ENCODE data around the gene BEND6.

The BEND6 gene, protein sequence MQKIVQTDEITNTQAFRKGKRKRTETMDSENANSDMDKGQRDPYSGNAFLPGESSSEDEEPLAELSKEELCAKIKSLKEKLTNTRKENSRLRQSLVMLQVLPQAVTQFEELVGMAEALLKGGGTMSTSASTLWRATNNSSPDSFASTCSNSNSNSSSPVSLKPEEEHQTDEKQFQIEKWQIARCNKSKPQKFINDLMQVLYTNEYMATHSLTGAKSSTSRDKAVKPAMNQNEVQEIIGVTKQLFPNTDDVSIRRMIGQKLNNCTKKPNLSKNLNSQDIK

DNA sequence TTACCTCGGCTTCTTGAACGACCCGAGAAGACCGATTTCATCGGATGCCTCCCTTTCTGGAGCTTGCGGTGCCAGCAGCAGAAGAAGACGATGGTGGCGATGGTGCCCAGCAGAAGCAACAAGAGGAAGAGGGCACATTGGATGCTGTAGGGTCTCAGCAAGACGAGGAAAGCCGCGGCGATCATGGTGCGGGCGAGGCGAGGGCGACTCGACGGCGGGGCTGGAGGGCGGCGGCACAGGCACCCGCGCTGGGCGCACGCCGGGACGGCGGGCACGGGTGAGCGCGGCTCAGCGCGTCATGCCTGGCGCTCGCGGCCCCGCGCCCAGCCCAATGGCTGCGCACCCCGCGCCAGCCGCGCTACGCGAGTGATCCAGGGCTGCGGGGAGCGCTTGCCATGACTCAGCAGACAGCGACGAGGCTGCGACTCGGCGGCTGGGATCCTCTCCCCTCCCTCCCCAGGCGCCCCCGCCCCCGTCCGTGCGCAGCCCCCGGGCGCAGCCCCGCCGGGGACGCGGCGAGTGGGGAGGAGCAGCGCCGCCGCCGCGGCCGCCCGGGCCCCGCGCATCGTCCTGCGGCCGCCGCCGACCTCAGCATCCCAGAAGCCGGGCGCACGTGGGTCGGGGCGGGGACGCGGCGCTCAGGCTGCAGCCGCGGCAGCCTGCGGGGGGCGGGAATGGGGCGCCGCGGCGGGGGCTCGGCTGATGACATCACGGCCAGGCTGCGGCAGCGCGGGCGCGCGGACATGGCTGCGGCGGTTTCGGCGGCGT is at the start of gene BEND6:
Gene BEND6 (plus strand): TSS at position 705 of the 768 bp plus-strand sequence. CDS start 26,704 bp downstream, outside the sequence.
- DNase-seq (ENCODE audit: low read depth in 2 of 2): peak in 1 of 2 donors; percentile 38

GRCh38 chr6:56905378-56905777 is 49.5 kb upstream of the BEND6 start:
- DNase-seq (ENCODE audit: low read depth in 2 of 2): no peak

DNA sequence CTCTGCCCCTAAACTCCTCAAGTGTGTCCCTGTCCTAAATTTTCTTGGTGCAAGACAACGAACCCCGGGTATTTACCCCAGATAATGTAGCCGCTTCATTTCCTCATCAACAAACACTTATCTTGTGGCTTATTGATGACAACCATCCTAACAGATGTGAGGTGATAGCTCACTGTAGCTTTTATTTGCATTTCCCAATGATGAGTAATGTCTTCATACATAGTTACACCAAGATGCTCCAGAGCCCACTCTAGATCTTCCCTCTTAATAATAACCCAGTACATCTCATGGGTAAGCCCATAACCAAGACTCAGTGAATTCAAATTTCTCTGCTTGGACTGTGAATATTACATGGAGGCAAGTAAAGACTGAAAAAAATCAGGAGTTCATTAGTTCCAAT is 48.2 kb upstream of the BEND6 start:
- no peak for DNase-seq (ENCODE audit: low read depth in 2 of 2)

GRCh38 chr6:56909115-56909907 is 45.6 kb upstream of the BEND6 start:
- no peak for DNase-seq (ENCODE audit: low read depth in 2 of 2)

GRCh38 chr6:56911847-56912246 is 43.1 kb upstream of the BEND6 start:
- no peak for DNase-seq (ENCODE audit: low read depth in 2 of 2)

DNA sequence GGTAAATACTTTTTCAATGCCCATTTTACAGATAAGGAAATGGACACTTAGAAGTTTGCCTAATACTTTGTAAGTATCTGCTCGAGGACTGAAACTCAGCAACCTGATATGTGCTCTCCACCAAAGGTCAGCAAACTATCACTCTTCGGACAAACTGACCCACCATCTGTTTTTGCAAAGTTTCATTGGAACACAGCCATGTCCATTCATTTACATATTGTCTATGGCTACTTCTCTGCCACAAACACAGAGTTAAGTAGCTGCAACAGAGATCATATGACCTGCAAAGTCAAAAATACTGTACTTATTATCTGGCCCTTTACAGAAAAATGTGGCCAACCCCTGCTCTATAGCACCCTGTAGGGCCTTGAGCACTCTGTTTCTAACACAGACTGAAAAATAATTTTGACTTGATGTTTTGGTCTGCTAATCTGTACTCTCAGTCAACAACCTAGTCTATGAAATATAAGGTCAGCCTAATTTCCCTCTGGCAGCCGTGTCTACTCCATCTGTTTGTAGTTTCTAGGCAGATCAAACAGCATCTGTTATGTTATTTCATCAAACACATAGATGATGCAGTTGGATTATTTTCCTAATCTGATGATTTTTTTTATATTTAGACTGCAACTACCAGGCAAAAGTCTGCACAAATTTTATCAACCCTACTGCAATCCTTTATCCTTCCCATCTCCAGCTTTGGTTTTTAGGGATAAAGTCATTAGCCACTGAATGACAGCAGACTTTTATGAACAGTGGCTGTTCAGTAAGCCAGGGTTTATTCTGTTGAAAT is 41.4 kb upstream of the BEND6 start:
- DNase-seq (ENCODE audit: low read depth in 2 of 2): no peak

DNA sequence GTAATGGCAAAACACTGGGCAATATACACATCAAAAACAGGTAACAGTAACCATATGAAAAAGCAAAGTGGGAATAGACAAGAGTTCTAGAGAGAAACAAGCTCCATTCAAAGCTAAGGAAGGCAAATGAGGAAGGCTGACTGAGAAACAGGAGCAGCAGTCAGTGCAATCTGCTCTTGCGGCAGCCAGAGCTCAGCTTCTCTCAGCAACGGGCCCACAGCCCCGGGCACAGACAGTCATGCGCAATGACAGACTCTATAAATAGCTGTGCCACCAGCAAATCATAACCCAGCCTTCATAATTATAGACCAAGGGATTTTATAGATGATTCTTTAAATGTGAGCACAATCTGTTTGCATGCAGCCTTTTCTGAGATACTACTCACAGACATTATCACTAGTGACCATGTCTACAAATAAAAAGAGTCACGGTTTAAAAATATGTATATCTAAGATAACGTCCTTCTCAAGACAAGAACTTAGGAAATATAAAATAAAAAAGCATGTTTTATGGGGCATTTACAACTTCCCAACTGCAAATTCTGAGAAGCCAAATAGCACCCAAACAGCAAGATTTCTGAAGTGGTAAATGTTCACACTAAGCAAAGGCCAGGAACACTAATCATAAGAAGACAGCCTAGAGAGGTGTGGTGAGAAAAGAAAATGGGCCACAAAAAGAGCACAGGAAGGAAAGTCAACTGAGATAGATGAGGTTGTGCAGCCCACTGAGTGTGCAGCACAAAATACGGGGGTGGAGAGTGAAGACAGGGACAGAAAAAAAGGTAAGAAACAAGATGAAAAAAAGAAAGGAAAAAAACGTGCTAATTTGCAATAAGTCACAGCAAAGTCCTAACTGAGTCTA is 39.9 kb upstream of the BEND6 start:
- no peak for DNase-seq (ENCODE audit: low read depth in 2 of 2)

- DNase-seq (ENCODE audit: low read depth in 2 of 2): no peak
Measured at GRCh38 chr6:56915832-56916231, 39.1 kb upstream of the BEND6 start.

GRCh38 chr6:56916849-56917551 is 37.9 kb upstream of the BEND6 start:
- DNase-seq (ENCODE audit: low read depth in 2 of 2): no peak

- no peak for DNase-seq (ENCODE audit: low read depth in 2 of 2)
Measured at GRCh38 chr6:56922645-56923044, 32.3 kb upstream of the BEND6 start.

- no peak for DNase-seq (ENCODE audit: low read depth in 2 of 2)
Measured at GRCh38 chr6:56923565-56923964, 31.3 kb upstream of the BEND6 start.

DNA sequence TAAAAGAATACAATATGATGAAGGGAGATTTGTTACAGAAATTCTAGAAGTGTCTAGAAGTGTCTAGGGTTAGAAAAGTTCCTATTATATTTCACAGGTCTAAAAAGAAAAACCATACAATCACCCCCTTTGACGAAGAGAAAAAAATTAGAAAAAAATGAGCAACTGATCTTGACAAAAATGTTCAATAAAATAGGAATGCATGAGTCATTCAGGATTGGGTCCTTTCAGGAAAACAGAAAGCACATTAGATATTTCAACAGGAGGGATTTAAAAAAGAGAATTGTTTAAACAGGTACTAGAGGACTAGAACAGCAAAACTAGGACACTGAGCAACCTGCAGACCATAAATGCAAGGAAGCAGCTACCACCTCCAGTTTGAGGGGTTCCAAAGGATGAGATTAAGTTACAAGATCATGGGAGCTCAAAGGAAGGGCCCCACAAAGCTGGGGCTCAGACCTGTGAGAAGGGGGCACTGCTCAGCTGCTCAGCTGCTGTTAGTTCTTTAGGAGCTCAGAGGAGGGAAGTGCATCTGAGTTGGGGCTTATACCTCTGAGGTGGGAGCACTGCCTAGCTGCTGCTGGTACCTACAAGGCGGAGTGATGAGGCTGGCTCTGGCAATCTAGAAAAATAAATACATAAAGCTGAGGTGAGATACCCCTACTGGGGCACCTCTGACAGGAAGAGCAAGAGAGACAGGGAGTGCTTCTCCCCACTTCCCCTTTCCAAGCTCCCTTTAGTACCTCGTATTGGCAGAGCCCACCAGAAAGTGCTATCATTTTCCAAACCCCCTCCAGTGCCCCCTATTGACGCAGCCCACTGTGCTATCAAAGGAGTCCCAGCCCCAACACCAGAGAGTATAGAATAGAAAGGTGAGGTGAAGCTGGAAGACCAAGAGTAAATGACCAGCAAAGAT is 27.1 kb upstream of the BEND6 start:
- no peak for DNase-seq (ENCODE audit: low read depth in 2 of 2)

- DNase-seq (ENCODE audit: low read depth in 2 of 2): no peak
Measured at GRCh38 chr6:56930846-56931245, 24.1 kb upstream of the BEND6 start.

DNA sequence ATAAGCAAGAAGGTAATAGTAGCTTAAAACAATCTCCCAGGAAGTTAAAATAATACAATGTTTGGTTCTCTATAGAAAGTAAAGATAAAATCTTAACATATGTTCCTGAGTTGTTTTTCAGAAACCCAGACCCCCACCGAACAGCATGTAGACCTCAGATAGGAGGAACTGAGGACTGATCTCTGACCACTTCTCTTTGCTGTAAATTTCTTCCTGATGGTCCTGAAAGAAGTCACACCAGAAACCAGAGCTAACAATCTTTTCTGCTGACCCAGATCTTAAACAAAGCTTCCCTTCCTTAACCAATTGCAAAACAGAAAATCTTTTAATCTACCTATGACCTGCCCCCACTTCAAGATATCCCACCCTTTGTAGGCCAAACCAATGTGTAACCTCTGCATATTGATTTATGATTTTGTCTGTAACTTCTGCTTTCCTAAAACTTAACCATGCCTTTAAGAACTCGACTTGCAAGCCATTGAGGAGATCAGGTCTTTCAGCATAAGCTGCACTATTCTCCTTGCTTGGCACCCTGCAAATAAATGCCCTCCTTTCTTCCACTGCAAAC is 21.9 kb upstream of the BEND6 start:
- no peak for DNase-seq (ENCODE audit: low read depth in 2 of 2)

DNA sequence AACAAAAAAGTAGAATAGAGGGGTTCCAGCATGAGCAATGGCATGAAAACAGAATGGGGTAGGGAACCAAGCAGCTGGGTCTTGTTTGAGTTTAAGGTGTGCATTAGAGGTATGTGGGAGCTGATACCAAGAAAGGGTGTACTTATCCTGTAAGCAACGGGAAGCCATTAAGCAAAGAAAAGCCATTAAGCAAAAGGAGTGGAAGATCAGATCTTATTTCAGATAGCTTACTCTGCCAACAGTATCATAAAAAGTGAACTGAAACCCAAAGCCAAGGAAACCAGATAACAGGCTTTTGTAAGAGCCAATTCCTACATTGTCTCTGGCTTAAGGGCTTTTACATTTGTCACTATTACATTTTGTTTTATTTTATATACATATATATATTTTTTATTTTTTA is 21.3 kb upstream of the BEND6 start:
- no peak for DNase-seq (ENCODE audit: low read depth in 2 of 2)

GRCh38 chr6:56934876-56935275 is 20.0 kb upstream of the BEND6 start:
- DNase-seq (ENCODE audit: low read depth in 2 of 2): no peak

- no peak for DNase-seq (ENCODE audit: low read depth in 2 of 2)
Measured at GRCh38 chr6:56936466-56936865, 18.4 kb upstream of the BEND6 start.

DNA sequence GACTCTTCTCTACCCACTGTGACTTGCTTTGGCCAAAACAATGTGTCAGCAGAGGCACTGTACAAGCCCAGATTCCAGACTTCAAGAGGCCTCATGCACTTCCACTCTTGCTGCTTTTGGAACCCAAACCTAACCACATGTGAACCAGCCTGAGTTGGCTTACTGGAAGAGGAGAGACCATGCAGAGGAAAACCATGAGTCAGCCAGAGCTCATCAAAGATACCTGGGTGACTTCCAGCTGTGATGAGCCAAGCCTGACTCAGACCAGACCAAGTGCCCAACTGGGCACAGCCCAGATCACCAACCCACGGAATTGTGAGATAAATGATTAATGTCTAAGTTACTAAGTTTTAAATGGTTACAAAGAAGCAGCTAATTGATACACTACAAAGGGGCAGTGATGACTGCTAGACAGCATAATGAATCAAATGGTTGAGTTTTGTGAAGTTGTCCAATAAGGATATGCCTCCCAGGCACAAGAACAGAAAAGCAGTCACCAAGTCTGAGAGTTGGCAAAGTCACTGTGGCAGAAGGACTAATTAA is 16.2 kb upstream of the BEND6 start:
- DNase-seq (ENCODE audit: low read depth in 2 of 2): no peak

All from stimulated activated CD8-positive, alpha-beta memory T cell treated with anti-CD3 and anti-CD28 coated beads, Interleukin-7, amount 100 ng/mL, for 4 hours (primary cell).